CD4-positive, CD25-positive, alpha-beta regulatory T cell (primary cell): ENCODE measurements around the gene RSL1D1. TPM values are rescaled to one million over a fixed set of nuclear protein-coding genes. Genes with fewer than 3 reads are reported as not detected.
A peak's percentile ranks its signal among the peaks of the same experiment; 100 is the strongest.
"Not testable (repeated sequence)": the region's sequence is repeated elsewhere in the genome, so short reads cannot be mapped to it uniquely, and the experiment has no call there.

Experiments
- ATAC-seq, 2 donors: fragments of 150-1000 bp; cut with Tn5 transposase; one replicate each; pipeline ENCODE4 v1.10.0; 2021; ENCODE audit warnings: low read depth in 2 of 2, moderate number of reproducible peaks in 2 of 2, moderate library complexity in 1 of 2
- DNase-seq, 3 donors: peaks; one replicate each; pipeline versions ENCODE4 v3.0.0 to v3.0.0-alpha.2; 2012 to 2022; ENCODE audit warnings: mixed read lengths in 1 of 3
- H3K27ac ChIP-seq: one replicate; pipeline ENCODE4 v1.7.0; 2013; ENCODE audit warnings: mild to moderate bottlenecking, low read length; ENCODE audit not compliant: insufficient read depth, poor library complexity, severe bottlenecking
- H3K27me3 ChIP-seq: one replicate; pipeline ENCODE4 v1.7.0; 2013; ENCODE audit warnings: low read length; ENCODE audit not compliant: control insufficient read depth, insufficient read depth
- H3K36me3 ChIP-seq: one replicate; pipeline ENCODE4 v1.7.0; 2013; ENCODE audit warnings: mild to moderate bottlenecking, low read length, moderate library complexity; ENCODE audit not compliant: control insufficient read depth, insufficient read depth
- H3K4me1 ChIP-seq: 2 replicates; pipeline ENCODE4 v1.7.0; 2013; ENCODE audit warnings: mild to moderate bottlenecking, low read length; ENCODE audit not compliant: insufficient read depth, control insufficient read depth, poor library complexity, severe bottlenecking
- H3K4me3 ChIP-seq: one replicate; pipeline ENCODE4 v1.7.0; 2013; ENCODE audit warnings: low read depth, mild to moderate bottlenecking, low read length, moderate library complexity
- H3K9me3 ChIP-seq, 2 experiments: 1 replicate in 1 of 2; 2 replicates in 1 of 2; pipeline ENCODE4 v1.7.0; 2013; ENCODE audit warnings: low read length in 2 of 2, mild to moderate bottlenecking in 1 of 2, moderate library complexity in 1 of 2; ENCODE audit not compliant: control insufficient read depth in 2 of 2
- H3K27ac Mint-ChIP-seq, 3 donors: one replicate each; pipeline ENCODE4 v1.8.0; 2020 to 2022; ENCODE audit warnings: mild to moderate bottlenecking in 3 of 3, mixed read lengths in 3 of 3, moderate library complexity in 2 of 3
- H3K27me3 Mint-ChIP-seq: one replicate; pipeline ENCODE4 v1.8.0; 2022; ENCODE audit warnings: mild to moderate bottlenecking, mixed read lengths
- H3K36me3 Mint-ChIP-seq: one replicate; pipeline ENCODE4 v1.8.0; 2020; ENCODE audit warnings: mixed read lengths
- H3K4me1 Mint-ChIP-seq, 4 donors: one replicate each; pipeline ENCODE4 v1.8.0; 2020 to 2022; ENCODE audit warnings: mixed read lengths in 4 of 4, mild to moderate bottlenecking in 1 of 4
- H3K4me3 Mint-ChIP-seq, 4 donors: one replicate each; pipeline ENCODE4 v1.8.0; 2020 to 2022; ENCODE audit warnings: mild to moderate bottlenecking in 4 of 4, mixed read lengths in 4 of 4, moderate library complexity in 3 of 4
- H3K9me3 Mint-ChIP-seq, 7 donors: one replicate each; pipeline ENCODE4 v1.8.0; 2020 to 2022; ENCODE audit warnings: mixed read lengths in 7 of 7, mild to moderate bottlenecking in 3 of 7, moderate library complexity in 2 of 7
- polyA plus RNA-seq, 4 donors: library from polyadenylated mRNA; unstranded; fragments of 300-500 nt; fragmentation: Illumina TruSeq; gene quantifications; one replicate each; pipeline ENCODE4 v1.2.3, GENCODE V29; 2021
- total RNA-seq: library from RNA; stranded (reverse); gene quantifications from one replicate; pipeline ENCODE4 v1.2.3, GENCODE V29; 2022

The RSL1D1 gene
- total and polyA plus RNA-seq, 5 donors from 2014 or later, result 106 to 235 (median 177) TPM

DNA sequence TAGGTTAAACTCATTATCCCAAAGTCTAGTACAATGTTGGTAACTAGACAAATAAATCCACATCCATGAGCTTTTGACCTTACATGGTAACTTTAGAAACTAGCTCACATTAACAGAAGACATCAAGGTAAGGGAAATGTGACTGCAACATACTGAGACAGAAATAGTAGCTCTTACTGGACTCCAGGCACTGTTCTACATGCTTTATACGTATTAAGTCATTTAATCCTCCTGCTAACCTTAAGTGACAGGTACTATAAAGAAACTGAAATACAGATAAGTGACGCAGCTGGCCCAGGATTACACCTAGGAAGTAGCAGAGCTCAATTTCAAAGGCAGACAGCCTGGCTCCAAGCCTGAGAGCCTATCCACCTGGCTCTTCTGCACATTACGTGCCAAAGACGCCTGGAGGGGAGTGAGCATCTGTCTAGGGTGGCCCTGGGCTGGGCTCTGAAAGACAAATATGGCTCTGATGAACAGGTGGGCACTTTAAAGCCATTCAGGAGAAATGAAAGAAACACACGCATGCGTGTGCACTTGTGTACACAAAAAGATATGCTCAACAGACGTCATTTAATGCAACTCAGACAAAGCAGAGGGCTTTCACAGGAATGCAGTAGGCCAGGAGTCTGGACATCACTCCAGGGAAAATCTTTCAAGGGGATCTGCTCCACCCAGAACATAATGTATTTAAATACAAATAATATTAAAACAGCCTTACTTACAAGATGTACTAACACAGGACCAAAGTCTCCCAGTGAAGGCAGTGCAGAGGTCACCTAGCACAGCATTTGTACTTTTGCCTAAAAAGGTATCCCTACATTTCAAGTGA lies 58.7 kb downstream of the RSL1D1 start:
- no peaks in the 10 kb centered on the region for H3K27me3 ChIP-seq
- Mint-ChIP-seq H3K27ac (peak overlapping the region; percentile 93 to 98 (median 97)), H3K36me3 (peaks cover 14% of the 10 kb centered on the region), H3K9me3 (no peaks in the 10 kb centered on the region), H3K4me1 (peaks cover 24 to 87% (median 57%) of the 10 kb centered on the region in 4 donors), H3K4me3 (peak overlapping the region; percentile 93 to 96 (median 96)), H3K27me3 (peaks cover 4% of the 10 kb centered on the region)
- no peak for ATAC-seq
- H3K27ac ChIP-seq, result peak overlapping the region; percentile 94
- H3K9me3 ChIP-seq, result no peaks in the 10 kb centered on the region
- peak overlapping the region; percentile 92 for H3K4me3 ChIP-seq
- peaks cover 3% of the 10 kb centered on the region for H3K36me3 ChIP-seq
- peaks cover 83% of the 10 kb centered on the region for H3K4me1 ChIP-seq
- DNase-seq, result peak; percentile 46 to 56 (median 55)

DNA sequence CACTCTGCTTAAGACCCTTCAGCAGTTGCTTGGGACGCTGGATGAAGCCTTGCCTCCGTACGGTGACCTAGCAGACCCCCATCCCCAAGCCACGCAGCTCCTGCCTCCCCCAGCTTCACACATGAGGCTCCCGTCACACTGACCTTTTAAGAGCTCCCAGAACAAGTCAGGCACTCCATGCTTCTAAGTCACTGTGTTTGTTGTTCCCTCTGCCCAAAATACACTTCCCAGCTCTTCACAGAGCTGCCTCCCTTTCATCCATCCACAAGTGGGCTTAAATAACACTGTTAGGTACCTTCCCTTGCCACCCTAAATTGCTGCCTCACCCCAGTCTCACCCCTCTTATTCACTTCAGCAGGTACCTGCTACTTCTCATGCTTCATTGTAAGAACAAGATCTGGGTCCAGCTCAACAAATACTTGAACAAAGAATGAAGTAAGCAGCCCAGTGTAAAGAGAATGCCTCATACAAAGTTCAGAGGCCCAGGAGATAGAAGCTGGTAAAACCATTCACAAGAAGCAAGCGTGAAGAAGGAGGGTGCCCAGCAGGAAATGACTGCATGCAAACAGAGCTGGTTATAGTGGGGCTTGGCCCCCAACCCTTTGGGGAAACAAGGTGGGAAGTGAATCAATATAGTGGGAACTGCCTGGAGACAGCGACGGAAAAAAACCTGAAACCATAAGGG lies 60.1 kb downstream of the RSL1D1 start:
- Histone ChIP-seq H3K4me3 (peak overlapping the region; percentile 92), H3K4me1 (peaks cover 96% of the 10 kb centered on the region), H3K27me3 (no peaks in the 10 kb centered on the region), H3K36me3 (peaks cover 3% of the 10 kb centered on the region), H3K27ac (peak overlapping the region; percentile 94), H3K9me3 (no peaks in the 10 kb centered on the region)
- peaks cover 4% of the 10 kb centered on the region for H3K27me3 Mint-ChIP-seq
- DNase-seq, result peak in 1 of 3 donors; percentile 41
- H3K27ac Mint-ChIP-seq, result peak overlapping the region; percentile 93 to 98 (median 97)
- H3K4me3 Mint-ChIP-seq, result peak overlapping the region in 3 of 4 donors; percentile 46 to 96 (median 95)
- H3K4me1 Mint-ChIP-seq, result peaks cover 31 to 96% (median 68%) of the 10 kb centered on the region in 4 donors
- peaks cover 14% of the 10 kb centered on the region for H3K36me3 Mint-ChIP-seq
- H3K9me3 Mint-ChIP-seq, result no peaks in the 10 kb centered on the region
- ATAC-seq, result no peak

DNA sequence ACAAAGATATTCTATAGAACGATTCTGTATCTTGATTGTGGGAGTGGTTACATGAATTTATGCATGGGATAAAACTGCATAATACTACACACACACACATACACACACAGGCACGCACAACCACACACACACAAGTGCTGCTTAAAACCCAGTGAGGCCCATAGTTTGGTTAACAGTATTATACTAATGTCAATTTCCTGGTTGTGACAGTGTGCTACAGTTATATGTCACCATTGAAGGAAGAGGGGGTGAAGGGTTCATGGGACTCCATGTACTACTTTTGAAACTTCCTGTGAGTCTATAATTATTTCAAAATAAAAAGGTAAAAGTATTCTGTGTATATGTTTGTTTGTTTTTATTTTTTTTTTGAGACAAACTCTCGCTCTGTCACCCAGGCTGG lies 62.4 kb downstream of the RSL1D1 start:
- Histone ChIP-seq H3K27ac (peak overlapping the region; percentile 99), H3K36me3 (peaks cover 3% of the 10 kb centered on the region), H3K4me3 (peak overlapping the region; percentile 8), H3K27me3 (no peaks in the 10 kb centered on the region), H3K9me3 (no peaks in the 10 kb centered on the region), H3K4me1 (peaks cover 95% of the 10 kb centered on the region)
- Mint-ChIP-seq H3K27me3 (peaks cover 4% of the 10 kb centered on the region), H3K27ac (peak overlapping the region; percentile 91 to 100 (median 94)), H3K9me3 (no peaks in the 10 kb centered on the region), H3K4me3 (peak overlapping the region; percentile 12 to 68 (median 49)), H3K4me1 (peaks cover 25 to 91% (median 57%) of the 10 kb centered on the region in 4 donors), H3K36me3 (peaks cover 11% of the 10 kb centered on the region)
- ATAC-seq, result peak; percentile 59 to 62
- peak in 2 of 3 donors; percentile 49 to 70 for DNase-seq

DNA sequence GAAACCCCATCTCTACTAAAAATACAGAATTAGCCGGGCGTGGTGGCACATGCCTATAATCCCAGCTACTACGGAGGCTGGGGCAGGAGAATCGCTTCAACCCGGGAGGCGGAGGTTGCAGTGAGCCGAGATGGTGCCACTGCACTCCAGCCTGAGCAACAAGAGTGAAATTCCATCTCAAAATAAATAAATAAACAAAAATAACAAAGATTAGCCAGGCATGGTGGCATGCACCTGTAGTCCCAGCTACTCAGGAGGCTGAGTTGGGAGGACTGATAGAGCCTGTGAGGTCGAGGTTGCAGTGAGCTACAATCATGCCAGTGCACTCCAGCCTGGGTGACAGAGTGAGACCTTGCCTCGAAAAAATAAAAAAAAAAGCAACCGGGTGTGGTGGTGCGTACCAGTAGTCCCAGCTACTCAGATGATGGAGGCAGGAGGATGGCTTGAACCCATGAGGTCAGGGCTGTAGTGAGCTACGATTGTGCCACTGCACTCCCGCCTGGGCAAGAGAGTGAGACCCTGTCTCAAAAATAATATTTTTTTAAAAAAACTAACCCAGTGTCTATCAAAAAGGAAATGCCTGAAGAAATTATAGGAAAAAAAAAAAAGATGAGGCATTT lies 66.3 kb downstream of the RSL1D1 start:
- H3K4me1 Mint-ChIP-seq, result peaks cover 26 to 90% (median 65%) of the 10 kb centered on the region in 4 donors
- H3K27ac ChIP-seq, result peak overlapping the region; percentile 99
- peak overlapping the region; percentile 2 for H3K4me3 ChIP-seq
- not testable (repeated sequence) for H3K36me3 ChIP-seq, ATAC-seq, H3K27me3 Mint-ChIP-seq, H3K9me3 ChIP-seq, H3K9me3 Mint-ChIP-seq, H3K27me3 ChIP-seq, DNase-seq
- peaks cover 94% of the 10 kb centered on the region for H3K4me1 ChIP-seq
- peaks cover 20% of the 10 kb centered on the region for H3K36me3 Mint-ChIP-seq
- H3K4me3 Mint-ChIP-seq, result peak overlapping the region in 1 of 4 donors; percentile 59
- peak overlapping the region; percentile 58 to 100 (median 86) for H3K27ac Mint-ChIP-seq

DNA sequence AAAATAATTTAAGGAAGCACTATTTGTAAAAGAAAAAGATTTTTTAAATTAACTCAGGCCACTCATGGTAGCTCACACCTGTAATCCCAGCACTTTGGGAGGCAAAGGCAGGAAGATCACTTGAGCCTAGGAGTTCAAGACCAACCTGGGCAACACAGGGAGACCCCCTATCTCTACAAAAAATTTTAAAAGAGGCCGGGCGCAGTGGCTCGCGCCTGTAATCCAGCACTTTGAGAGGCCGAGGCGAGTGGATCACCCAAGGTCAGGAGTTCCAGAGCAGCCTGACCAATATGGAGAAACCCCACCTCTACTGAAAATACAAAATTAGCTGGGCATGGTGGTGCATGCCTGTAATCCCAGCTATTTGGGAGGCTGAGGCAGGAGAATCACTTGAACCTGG lies 67.0 kb downstream of the RSL1D1 start:
- peaks cover 86% of the 10 kb centered on the region for H3K4me1 ChIP-seq
- not testable (repeated sequence) for ATAC-seq, H3K9me3 Mint-ChIP-seq, DNase-seq, H3K27me3 Mint-ChIP-seq, H3K27me3 ChIP-seq, H3K9me3 ChIP-seq
- peak overlapping the region; percentile 90 for H3K4me3 ChIP-seq
- Mint-ChIP-seq H3K4me3 (peak overlapping the region in 1 of 4 donors; percentile 26), H3K27ac (peak overlapping the region; percentile 60 to 100 (median 86)), H3K36me3 (peaks cover 18% of the 10 kb centered on the region), H3K4me1 (peaks cover 26 to 87% (median 62%) of the 10 kb centered on the region in 4 donors)
- H3K27ac ChIP-seq, result peak overlapping the region; percentile 99
- H3K36me3 ChIP-seq, result peaks cover 12% of the 10 kb centered on the region

DNA sequence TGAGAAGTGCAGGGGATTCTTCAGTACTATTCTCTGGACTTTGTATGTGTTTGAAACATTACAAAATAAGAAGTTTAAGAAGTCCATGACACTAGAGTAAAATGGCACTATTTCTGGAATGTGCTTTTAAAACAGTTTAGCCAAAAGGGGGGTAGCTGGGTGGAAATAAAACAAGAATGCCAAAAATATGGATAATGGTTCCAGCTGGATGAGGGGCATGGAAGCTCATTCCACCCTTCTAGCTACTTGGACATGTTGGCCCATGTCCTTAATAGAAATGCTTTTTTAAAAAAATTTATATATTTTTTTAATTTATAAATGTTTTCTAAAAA lies 67.3 kb downstream of the RSL1D1 start:
- no peak for DNase-seq
- Histone ChIP-seq H3K27ac (peak overlapping the region; percentile 99), H3K9me3 (no peaks in the 10 kb centered on the region), H3K27me3 (no peaks in the 10 kb centered on the region), H3K4me1 (peaks cover 83% of the 10 kb centered on the region), H3K36me3 (peaks cover 16% of the 10 kb centered on the region), H3K4me3 (peak overlapping the region; percentile 90)
- H3K9me3 Mint-ChIP-seq, result no peaks in the 10 kb centered on the region
- H3K36me3 Mint-ChIP-seq, result peaks cover 18% of the 10 kb centered on the region
- ATAC-seq, result no peak
- peak overlapping the region; percentile 96 to 100 (median 100) for H3K27ac Mint-ChIP-seq
- peak overlapping the region; percentile 86 to 91 (median 88) for H3K4me3 Mint-ChIP-seq
- H3K4me1 Mint-ChIP-seq, result peaks cover 26 to 84% (median 60%) of the 10 kb centered on the region in 4 donors
- peaks cover 4% of the 10 kb centered on the region for H3K27me3 Mint-ChIP-seq
